ENCODE results near the gene TRIM5. TPM values are rescaled to one million over a fixed set of nuclear protein-coding genes. Genes with fewer than 3 reads are reported as not detected.
"Not testable (repeated sequence)": the region's sequence is repeated elsewhere in the genome, so short reads cannot be mapped to it uniquely, and the experiment has no call there.

Gene TRIM5
- total and polyA plus RNA-seq, 12 donors = 3.1 to 12.6 (median 7.3) TPM

GRCh38 chr11:5696210-5696609 lies 11.3 kb upstream of the TRIM5 start:
- no peak for TF ChIP-seq CTCF (IDR thresholded peaks at IDR 0.05)
- peak overlapping the region in 2 of 10 donors; percentile 19 to 34 for H3K27ac ChIP-seq
- H3K4me3 ChIP-seq = no peak overlapping the region
- peaks cover 0 to 51% (median 15%) of the 10 kb centered on the region in 9 donors for H3K4me1 ChIP-seq
- no peaks in the 10 kb centered on the region for H3K9me3 ChIP-seq
- H3K36me3 ChIP-seq = peaks cover 0 to 73% (median 11%) of the 10 kb centered on the region in 9 donors
- ATAC-seq (no peak), DNase-seq (no peak)
- intact Hi-C loops (cut with DNase I) = loop anchor here in 1 of 10 donors (5.0 kb wide), 1 partner anchor 111 kb away; the partner anchor contains the start of gene OR52N2
- H3K27me3 ChIP-seq = no peaks in the 10 kb centered on the region
- WGBS, 2 donors = 34 to 58% methylated on average over 2 of the region's 2 CpGs

DNA sequence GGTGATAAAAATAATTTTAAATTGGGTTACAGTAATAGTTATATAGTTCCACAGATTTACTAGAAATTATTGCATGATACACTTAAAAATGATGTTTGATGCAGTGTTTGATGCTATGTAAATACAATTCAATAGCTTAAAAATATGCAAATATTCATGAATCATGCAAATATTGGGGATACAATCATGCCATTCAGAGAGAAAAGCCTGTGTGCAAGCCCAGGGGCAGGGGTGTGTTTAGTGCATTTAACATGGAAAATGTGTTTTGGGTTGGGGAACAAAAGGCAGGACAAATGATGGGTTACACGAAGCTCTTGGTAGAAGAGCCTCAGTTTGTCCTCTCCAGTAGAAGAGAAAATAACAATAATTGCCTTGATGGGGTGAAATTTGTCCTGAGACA lies 10.7 kb upstream of the TRIM5 start:
- DNase-seq (no peak), ATAC-seq (no peak)
- peaks cover 0 to 45% (median 15%) of the 10 kb centered on the region in 9 donors for H3K4me1 ChIP-seq
- 75 to 88% methylated on average over 1 of the region's 1 CpG for WGBS, 2 donors
- TF ChIP-seq CTCF (IDR thresholded peaks at IDR 0.05) = no peak
- H3K4me3 ChIP-seq = no peak overlapping the region
- peaks cover 0 to 67% (median 11%) of the 10 kb centered on the region in 9 donors for H3K36me3 ChIP-seq
- peak overlapping the region in 2 of 10 donors; percentile 19 to 34 for H3K27ac ChIP-seq
- H3K27me3 ChIP-seq = no peaks in the 10 kb centered on the region
- H3K9me3 ChIP-seq = no peaks in the 10 kb centered on the region
- intact Hi-C loops (cut with DNase I) = loop anchor here in 1 of 10 donors (5.0 kb wide), 1 partner anchor 112 kb away; the partner anchor contains the start of gene OR52N2

- Histone ChIP-seq H3K36me3 (peaks cover 0 to 58% (median 6%) of the 10 kb centered on the region in 9 donors), H3K27me3 (no peaks in the 10 kb centered on the region), H3K4me1 (peaks cover 0 to 37% (median 15%) of the 10 kb centered on the region in 9 donors), H3K4me3 (no peak overlapping the region), H3K9me3 (no peaks in the 10 kb centered on the region), H3K27ac (no peak overlapping the region)
- no peak for DNase-seq
- no peak for TF ChIP-seq CTCF (IDR thresholded peaks at IDR 0.05)
- WGBS, 2 donors = 83 to 87% methylated on average over 1 of the region's 1 CpG
- intact Hi-C loops (cut with DNase I) = loop anchor here in 1 of 10 donors (5.0 kb wide), 1 partner anchor 113 kb away; the partner anchor contains the start of gene OR52N2
- no peak for ATAC-seq
These were observed 9.8 kb upstream of the TRIM5 start for GRCh38 chr11:5694642-5695041.

GRCh38 chr11:5691964-5692361 lies 7.1 kb upstream of the TRIM5 start:
- no peaks in the 10 kb centered on the region for H3K27me3 ChIP-seq
- WGBS, 2 donors = 42 to 73% methylated on average over 3 of the region's 3 CpGs
- no peak for ATAC-seq
- no peaks in the 10 kb centered on the region for H3K9me3 ChIP-seq
- intact Hi-C loops (cut with DNase I) = no loop called here
- no peak for DNase-seq
- TF ChIP-seq CTCF (IDR thresholded peaks at IDR 0.05) = no peak
- H3K36me3 ChIP-seq = peaks cover 0 to 34% (median 5%) of the 10 kb centered on the region in 9 donors
- peaks cover 0 to 51% (median 26%) of the 10 kb centered on the region in 9 donors for H3K4me1 ChIP-seq
- peak overlapping the region in 8 of 10 donors; percentile 22 to 69 (median 59) for H3K4me3 ChIP-seq
- H3K27ac ChIP-seq = peak overlapping the region in 7 of 10 donors; percentile 17 to 95 (median 87)

- DNase-seq; H3K27me3 ChIP-seq; ATAC-seq; intact Hi-C loops (cut with DNase I); H3K9me3 ChIP-seq: not testable (repeated sequence)
- peak overlapping the region; percentile 41 to 95 (median 88) for H3K27ac ChIP-seq
- H3K4me3 ChIP-seq = peak overlapping the region; percentile 16 to 69 (median 58)
- WGBS, 2 donors = 59 to 73% methylated on average over 12 of the region's 12 CpGs
- H3K36me3 ChIP-seq = peaks cover 0 to 29% (median 0%) of the 10 kb centered on the region in 9 donors
- H3K4me1 ChIP-seq = peaks cover 0 to 49% (median 26%) of the 10 kb centered on the region in 9 donors
These were observed 6.5 kb upstream of the TRIM5 start for GRCh38 chr11:5691238-5691963.
